Ishikawa (cell line): ENCODE measurements around the gene ABHD16A.

Experiments
- CEBPB ChIP-seq: IDR thresholded peaks from 2 replicates; pipeline ENCODE4 v1.6.1; 2012
- CREB1 ChIP-seq: IDR thresholded peaks from 2 replicates; pipeline ENCODE4 v1.6.1; 2012; ENCODE audit warnings: low read depth
- EGR1 ChIP-seq: IDR thresholded peaks from 2 replicates; pipeline ENCODE4 v1.6.1; 2012
- EP300 ChIP-seq: IDR thresholded peaks from 2 replicates; pipeline ENCODE4 v1.6.1; 2012; ENCODE audit warnings: borderline replicate concordance
- FOXM1 ChIP-seq: IDR thresholded peaks from 2 replicates; pipeline ENCODE4 v1.6.1; 2012; ENCODE audit warnings: low read depth, borderline replicate concordance
- NFIC ChIP-seq: IDR thresholded peaks from 2 replicates; pipeline ENCODE4 v1.6.1; 2012
- RAD21 ChIP-seq: IDR thresholded peaks from 2 replicates; pipeline ENCODE4 v1.6.1; 2012; ENCODE audit warnings: low read depth
- TAF1 ChIP-seq: IDR thresholded peaks from 2 replicates; pipeline ENCODE4 v1.6.1; 2012; ENCODE audit warnings: low read depth, mild to moderate bottlenecking
- TCF12 ChIP-seq: IDR thresholded peaks from 2 replicates; pipeline ENCODE4 v1.6.1; 2012; ENCODE audit warnings: low read depth
- TEAD4 ChIP-seq: IDR thresholded peaks from 2 replicates; pipeline ENCODE4 v1.6.1; 2012
- YY1 ChIP-seq: IDR thresholded peaks from 2 replicates; pipeline ENCODE4 v1.6.1; 2012; ENCODE audit warnings: low read depth
- ZBTB7A ChIP-seq: IDR thresholded peaks from 2 replicates; pipeline ENCODE4 v1.6.1; 2012; ENCODE audit warnings: low read depth
- TF ChIP-seq, protein P1 (sequence below): IDR thresholded peaks from 2 replicates; pipeline ENCODE4 v1.6.1; 2012; ENCODE audit warnings: low read depth, mild to moderate bottlenecking
- TF ChIP-seq, protein P2 (sequence below): IDR thresholded peaks from 2 replicates; pipeline ENCODE4 v1.6.1; 2012
- TF ChIP-seq, protein P3 (sequence below): IDR thresholded peaks from 2 replicates; pipeline ENCODE4 v1.6.1; 2012

ABHD16A gene

DNA sequence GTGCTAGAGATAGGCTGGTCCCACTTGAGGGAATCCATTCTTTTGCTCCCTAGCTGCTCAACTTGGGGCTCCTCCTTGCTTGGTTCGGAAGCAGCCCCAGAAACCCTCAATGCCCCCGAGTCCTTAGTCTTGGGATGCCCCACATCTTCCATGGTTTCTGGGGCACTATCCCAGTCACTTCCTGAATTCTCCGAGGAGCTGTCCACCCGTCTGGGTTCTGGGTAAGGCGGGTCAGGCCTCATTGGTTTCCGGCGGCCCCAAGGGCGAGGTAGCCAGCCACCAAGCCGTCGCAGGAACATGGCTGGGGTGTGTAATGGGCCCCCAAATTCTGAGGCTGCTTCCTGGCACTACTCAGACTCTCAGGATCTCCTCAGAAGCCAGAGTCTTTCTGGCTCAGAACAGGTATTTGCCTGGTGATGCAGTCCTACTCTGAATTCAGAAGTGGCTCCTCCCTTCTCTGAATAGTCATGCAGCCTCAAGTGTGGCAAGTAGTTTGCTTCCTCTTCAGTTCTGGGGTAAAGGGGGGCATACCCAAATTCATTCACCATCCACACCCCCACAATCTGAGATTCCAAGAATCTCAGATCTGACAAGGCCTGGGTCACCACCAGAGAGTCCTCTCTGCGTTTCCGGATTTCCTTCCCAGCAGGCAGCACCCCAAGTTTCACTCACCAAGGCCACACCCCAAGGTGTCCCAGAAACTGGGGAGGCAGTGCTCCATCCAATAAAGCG, 43.3 kb downstream of the ABHD16A start:
- TF ChIP-seq, protein P1, sequence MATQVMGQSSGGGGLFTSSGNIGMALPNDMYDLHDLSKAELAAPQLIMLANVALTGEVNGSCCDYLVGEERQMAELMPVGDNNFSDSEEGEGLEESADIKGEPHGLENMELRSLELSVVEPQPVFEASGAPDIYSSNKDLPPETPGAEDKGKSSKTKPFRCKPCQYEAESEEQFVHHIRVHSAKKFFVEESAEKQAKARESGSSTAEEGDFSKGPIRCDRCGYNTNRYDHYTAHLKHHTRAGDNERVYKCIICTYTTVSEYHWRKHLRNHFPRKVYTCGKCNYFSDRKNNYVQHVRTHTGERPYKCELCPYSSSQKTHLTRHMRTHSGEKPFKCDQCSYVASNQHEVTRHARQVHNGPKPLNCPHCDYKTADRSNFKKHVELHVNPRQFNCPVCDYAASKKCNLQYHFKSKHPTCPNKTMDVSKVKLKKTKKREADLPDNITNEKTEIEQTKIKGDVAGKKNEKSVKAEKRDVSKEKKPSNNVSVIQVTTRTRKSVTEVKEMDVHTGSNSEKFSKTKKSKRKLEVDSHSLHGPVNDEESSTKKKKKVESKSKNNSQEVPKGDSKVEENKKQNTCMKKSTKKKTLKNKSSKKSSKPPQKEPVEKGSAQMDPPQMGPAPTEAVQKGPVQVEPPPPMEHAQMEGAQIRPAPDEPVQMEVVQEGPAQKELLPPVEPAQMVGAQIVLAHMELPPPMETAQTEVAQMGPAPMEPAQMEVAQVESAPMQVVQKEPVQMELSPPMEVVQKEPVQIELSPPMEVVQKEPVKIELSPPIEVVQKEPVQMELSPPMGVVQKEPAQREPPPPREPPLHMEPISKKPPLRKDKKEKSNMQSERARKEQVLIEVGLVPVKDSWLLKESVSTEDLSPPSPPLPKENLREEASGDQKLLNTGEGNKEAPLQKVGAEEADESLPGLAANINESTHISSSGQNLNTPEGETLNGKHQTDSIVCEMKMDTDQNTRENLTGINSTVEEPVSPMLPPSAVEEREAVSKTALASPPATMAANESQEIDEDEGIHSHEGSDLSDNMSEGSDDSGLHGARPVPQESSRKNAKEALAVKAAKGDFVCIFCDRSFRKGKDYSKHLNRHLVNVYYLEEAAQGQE: peak; percentile 72
- TF ChIP-seq TEAD4 (no peak), ZBTB7A (no peak), YY1 (no peak)

DNA sequence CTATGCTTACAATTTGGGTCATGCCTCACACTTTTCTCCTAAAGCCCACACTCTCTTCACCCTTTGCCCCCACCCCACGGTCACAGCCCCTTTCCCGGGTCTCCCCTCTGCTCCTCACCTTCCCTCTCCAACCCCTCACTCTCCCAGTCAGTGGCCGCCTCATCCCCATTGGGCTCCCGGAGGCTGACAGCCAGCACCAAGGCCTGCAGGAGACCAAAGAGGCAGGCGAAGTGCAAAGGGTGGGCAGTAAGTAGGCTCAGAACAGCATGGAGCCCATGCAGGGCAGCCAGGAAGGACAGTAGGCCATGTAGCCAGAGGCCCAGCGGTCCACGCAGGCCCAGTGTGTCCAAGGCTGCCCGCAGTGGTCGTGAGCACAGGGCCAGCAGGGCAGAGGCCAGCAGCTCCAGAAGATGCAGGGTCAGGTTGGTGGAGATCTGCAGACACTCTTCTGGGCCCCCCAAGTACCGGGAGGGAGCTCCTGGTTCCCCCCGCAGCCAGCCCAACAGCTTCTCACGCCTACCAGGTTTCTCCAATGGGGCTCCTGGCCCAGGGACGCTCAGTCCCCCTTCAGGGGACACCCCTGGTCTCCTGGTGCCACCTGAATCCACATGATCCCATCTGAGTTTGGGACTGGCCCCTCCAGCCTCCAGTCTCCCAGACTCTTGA, 44.0 kb downstream of the ABHD16A start:
- TF ChIP-seq RAD21: no peak
- TF ChIP-seq ZBTB7A: no peak
- TF ChIP-seq, protein P2, sequence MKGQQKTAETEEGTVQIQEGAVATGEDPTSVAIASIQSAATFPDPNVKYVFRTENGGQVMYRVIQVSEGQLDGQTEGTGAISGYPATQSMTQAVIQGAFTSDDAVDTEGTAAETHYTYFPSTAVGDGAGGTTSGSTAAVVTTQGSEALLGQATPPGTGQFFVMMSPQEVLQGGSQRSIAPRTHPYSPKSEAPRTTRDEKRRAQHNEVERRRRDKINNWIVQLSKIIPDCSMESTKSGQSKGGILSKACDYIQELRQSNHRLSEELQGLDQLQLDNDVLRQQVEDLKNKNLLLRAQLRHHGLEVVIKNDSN: no peak
- TF ChIP-seq, protein P3, sequence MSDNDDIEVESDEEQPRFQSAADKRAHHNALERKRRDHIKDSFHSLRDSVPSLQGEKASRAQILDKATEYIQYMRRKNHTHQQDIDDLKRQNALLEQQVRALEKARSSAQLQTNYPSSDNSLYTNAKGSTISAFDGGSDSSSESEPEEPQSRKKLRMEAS: no peak
- no peak for TF ChIP-seq TAF1
- TF ChIP-seq TCF12: no peak
- no peak for TF ChIP-seq EP300
- no peak for TF ChIP-seq FOXM1
- TF ChIP-seq YY1: no peak
- TF ChIP-seq TEAD4: no peak
- TF ChIP-seq NFIC: no peak
- TF ChIP-seq EGR1: no peak
- TF ChIP-seq CEBPB: no peak
- no peak for TF ChIP-seq CREB1
- TF ChIP-seq, protein P1: no peak

DNA sequence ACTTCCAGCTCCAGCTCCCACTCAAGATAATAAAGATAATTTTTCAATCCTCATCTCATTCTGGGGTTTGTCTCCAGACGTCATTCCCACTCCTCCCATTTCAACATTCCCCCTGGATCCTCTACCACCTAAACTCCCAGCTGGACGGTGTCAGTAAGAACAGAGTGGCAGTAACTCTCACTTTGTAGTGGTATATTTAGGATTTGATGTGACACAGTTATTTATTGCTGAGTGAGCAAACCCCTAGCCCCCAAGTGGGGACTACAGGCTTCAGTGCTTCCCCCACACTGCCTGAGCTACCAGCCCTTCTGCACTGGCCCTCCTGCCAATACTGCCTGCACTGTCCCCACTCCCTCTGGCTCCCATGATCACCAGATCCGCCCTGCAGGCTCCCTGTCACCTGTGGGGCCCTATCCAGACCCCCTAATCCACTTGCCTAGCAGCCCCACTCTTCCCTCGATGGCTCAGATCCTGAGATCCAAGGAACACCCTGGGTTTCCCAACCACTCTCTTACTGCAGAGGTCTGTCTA, 44.9 kb downstream of the ABHD16A start:
- TF ChIP-seq CEBPB (no peak), FOXM1 (no peak), EGR1 (no peak), TEAD4 (no peak), CREB1 (no peak), NFIC (no peak), TCF12 (no peak), YY1 (no peak), RAD21 (no peak), ZBTB7A (no peak), TAF1 (no peak), EP300 (no peak)
- TF ChIP-seq, protein P1: no peak
- TF ChIP-seq, protein P2: no peak
- TF ChIP-seq, protein P3: no peak
